ENCODE results near the gene DLGAP3. TPM values are rescaled to one million over a fixed set of nuclear protein-coding genes. Genes with fewer than 3 reads are reported as not detected.

The DLGAP3 gene
- total and polyA plus RNA-seq, 2 of the 13 experiments (the other 11 are each of a cell fraction or from before 2014, with no cell fraction given) = 0.03 to 0.04 TPM

DNA sequence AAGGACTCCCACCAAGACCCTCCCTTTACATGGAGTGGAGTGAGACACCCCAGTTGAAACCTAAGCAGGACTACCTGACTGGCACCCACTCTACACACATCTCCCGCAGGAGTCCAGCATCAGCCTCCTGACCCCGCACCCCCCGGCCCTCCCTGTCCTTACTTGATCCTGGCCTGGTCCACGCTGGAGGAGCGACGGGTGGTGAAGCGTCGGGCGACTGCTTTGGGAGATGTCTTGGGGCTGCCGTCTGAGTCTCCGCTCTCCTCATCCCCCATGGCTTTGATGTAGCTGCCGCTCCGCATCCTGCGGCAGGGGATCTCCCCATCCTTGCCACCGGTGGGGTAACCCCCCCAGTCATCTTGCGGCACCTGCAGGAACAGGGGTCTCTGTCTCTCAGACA is 29.5 kb downstream of the DLGAP3 start:
- Histone ChIP-seq H3K9me3 (ENCODE audit: low read length) (no peaks in the 10 kb centered on the region), H3K4me1 (ENCODE audit: insufficient read depth, low read length) (no peaks in the 10 kb centered on the region), H3K4me2 (ENCODE audit: low read depth, low read length) (no peak overlapping the region), H3K79me2 (ENCODE audit: insufficient read depth, low read length) (no peaks in the 10 kb centered on the region), H3K9ac (ENCODE audit: insufficient read depth, low read depth, low read length) (no peak overlapping the region), H4K20me1 (ENCODE audit: insufficient read depth, low read length) (no peaks in the 10 kb centered on the region), H3K27me3 (ENCODE audit: control insufficient read depth in 1 of 2, insufficient read depth in 2 of 2, low read length in 2 of 2) (peaks cover 4 to 51% of the 10 kb centered on the region in 2 experiments; a peak in 4 of 5 replicates), H3K36me3 (replicated peaks in 1 of 2; ENCODE audit: control insufficient read depth in 1 of 2, insufficient read depth in 2 of 2, low read length in 2 of 2) (no peaks in the 10 kb centered on the region), H3K27ac (ENCODE audit: extremely low read length, insufficient read depth, low read length) (no peak overlapping the region), H3K4me3 (replicated peaks in 1 of 3; ENCODE audit: insufficient read depth in 1 of 3, low read depth in 2 of 3, low read length in 3 of 3) (no peak overlapping the region), H2AFZ (ENCODE audit: low read length) (no peak overlapping the region)
- CTCF ChIA-PET (ENCODE audit: low intra/inter-chr PET ratio, low total read pairs) = no interaction called here
- POLR2A ChIA-PET = no interaction called here
- no TSS peak for BruUV-seq (replicated peaks)
- intact Hi-C loops (cut with micrococcal nuclease; ENCODE audit: unreplicated experiment) = no loop called here
- 48% methylated on average over 16 of the region's 16 CpGs for WGBS (ENCODE audit: low lambda C conversion rate)
- FAIRE-seq = no peak
- no peak for DNase-seq (ENCODE audit: low spot score)
- no peak for TF ChIP-seq ZMYM2 (CRISPR knock-in tag; IDR thresholded peaks at IDR 0.05)
- TF ChIP-seq ZNF205 (CRISPR knock-in tag; IDR thresholded peaks at IDR 0.05) = no peak
- TF ChIP-seq ZNF670 (CRISPR knock-in tag; IDR thresholded peaks at IDR 0.05; ENCODE audit: borderline replicate concordance) = no peak
- TF ChIP-seq ZSCAN29 (CRISPR knock-in tag; conservative IDR thresholded peaks at IDR 0.05) = no peak
- no peak for TF ChIP-seq MBNL3 (CRISPR knock-in tag; conservative IDR thresholded peaks at IDR 0.05)
- TF ChIP-seq ZSCAN22 (CRISPR knock-in tag; IDR thresholded peaks at IDR 0.05) = no peak
- TF ChIP-seq NCOA2 (CRISPR knock-in tag; IDR thresholded peaks at IDR 0.05) = no peak
- TF ChIP-seq MED8 (CRISPR knock-in tag; IDR thresholded peaks at IDR 0.05; ENCODE audit: insufficient replicate concordance) = no peak
- TF ChIP-seq, protein P1, sequence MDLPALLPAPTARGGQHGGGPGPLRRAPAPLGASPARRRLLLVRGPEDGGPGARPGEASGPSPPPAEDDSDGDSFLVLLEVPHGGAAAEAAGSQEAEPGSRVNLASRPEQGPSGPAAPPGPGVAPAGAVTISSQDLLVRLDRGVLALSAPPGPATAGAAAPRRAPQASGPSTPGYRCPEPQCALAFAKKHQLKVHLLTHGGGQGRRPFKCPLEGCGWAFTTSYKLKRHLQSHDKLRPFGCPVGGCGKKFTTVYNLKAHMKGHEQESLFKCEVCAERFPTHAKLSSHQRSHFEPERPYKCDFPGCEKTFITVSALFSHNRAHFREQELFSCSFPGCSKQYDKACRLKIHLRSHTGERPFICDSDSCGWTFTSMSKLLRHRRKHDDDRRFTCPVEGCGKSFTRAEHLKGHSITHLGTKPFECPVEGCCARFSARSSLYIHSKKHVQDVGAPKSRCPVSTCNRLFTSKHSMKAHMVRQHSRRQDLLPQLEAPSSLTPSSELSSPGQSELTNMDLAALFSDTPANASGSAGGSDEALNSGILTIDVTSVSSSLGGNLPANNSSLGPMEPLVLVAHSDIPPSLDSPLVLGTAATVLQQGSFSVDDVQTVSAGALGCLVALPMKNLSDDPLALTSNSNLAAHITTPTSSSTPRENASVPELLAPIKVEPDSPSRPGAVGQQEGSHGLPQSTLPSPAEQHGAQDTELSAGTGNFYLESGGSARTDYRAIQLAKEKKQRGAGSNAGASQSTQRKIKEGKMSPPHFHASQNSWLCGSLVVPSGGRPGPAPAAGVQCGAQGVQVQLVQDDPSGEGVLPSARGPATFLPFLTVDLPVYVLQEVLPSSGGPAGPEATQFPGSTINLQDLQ (CRISPR knock-in tag; IDR thresholded peaks at IDR 0.05) = no peak
- ATAC-seq = no peak
- in situ Hi-C loops (cut with HindIII; ENCODE audit: extremely low pct_ligation_motif_present, low pct_unique_long_range_greater_than_20kb) = no loop called here

Data from HepG2 (cell line).